Activated T-cell treated with anti-CD3 and anti-CD28 coated beads, Interleukin-2, amount 50 U/mL, for 72 hours (primary cell): ENCODE measurements around the gene UBAC1. TPM values are rescaled to one million over a fixed set of nuclear protein-coding genes. Genes with fewer than 3 reads are reported as not detected.
"Not testable (repeated sequence)": the region's sequence is repeated elsewhere in the genome, so short reads cannot be mapped to it uniquely, and the experiment has no call there.

Source experiments
- ATAC-seq, 2 donors: fragments of 150-1000 bp; cut with Tn5 transposase; replicated peaks in 1 of 2; 2 replicates each; pipeline ENCODE4 v1.10.0; 2021; ENCODE audit warnings: moderate library complexity in 2 of 2, mild to moderate bottlenecking in 1 of 2
- DNase-seq, 2 donors: peaks; one replicate each; pipeline ENCODE4 v3.0.0; 2021 to 2022; ENCODE audit warnings: mixed read lengths in 1 of 2
- H3K27ac Mint-ChIP-seq: one replicate; pipeline ENCODE4 v1.8.0; 2022; ENCODE audit warnings: mild to moderate bottlenecking, moderate library complexity, mixed read lengths
- H3K27me3 Mint-ChIP-seq: one replicate; pipeline ENCODE4 v1.8.0; 2022; ENCODE audit warnings: low read depth, mixed read lengths
- H3K36me3 Mint-ChIP-seq, 2 donors: one replicate each; pipeline ENCODE4 v1.8.0; 2022; ENCODE audit warnings: mixed read lengths in 2 of 2, mild to moderate bottlenecking in 1 of 2; ENCODE audit not compliant: insufficient read depth in 2 of 2
- H3K4me1 Mint-ChIP-seq: one replicate; pipeline ENCODE4 v1.8.0; 2022; ENCODE audit warnings: low read depth, mixed read lengths
- H3K4me3 Mint-ChIP-seq, 2 donors: one replicate each; pipeline ENCODE4 v1.8.0; 2022; ENCODE audit warnings: mild to moderate bottlenecking in 2 of 2, mixed read lengths in 2 of 2, moderate library complexity in 2 of 2
- H3K9me3 Mint-ChIP-seq, 2 donors: one replicate each; pipeline ENCODE4 v1.8.0; 2022; ENCODE audit warnings: mixed read lengths in 2 of 2
- total RNA-seq, 2 donors: library from RNA; stranded (reverse); gene quantifications; one replicate each; pipeline ENCODE4 v1.2.3, GENCODE V29; 2022

The UBAC1 gene
- total RNA-seq, 2 donors from 2014 or later, result 35.6 to 41.6 TPM

- H3K4me3 Mint-ChIP-seq, result no peak overlapping the region
- no peaks in the 10 kb centered on the region for H3K27me3 Mint-ChIP-seq
- DNase-seq, result no peak
- H3K27ac Mint-ChIP-seq, result no peak overlapping the region
- H3K36me3 Mint-ChIP-seq, result peaks cover 22 to 33% of the 10 kb centered on the region in 2 donors
- no peak for ATAC-seq
- peaks cover 14% of the 10 kb centered on the region for H3K4me1 Mint-ChIP-seq
- H3K9me3 Mint-ChIP-seq, result peaks cover 13 to 15% of the 10 kb centered on the region in 2 donors
Measured at GRCh38 chr9:135920256-135920930, 40.8 kb downstream of the UBAC1 start.

DNA sequence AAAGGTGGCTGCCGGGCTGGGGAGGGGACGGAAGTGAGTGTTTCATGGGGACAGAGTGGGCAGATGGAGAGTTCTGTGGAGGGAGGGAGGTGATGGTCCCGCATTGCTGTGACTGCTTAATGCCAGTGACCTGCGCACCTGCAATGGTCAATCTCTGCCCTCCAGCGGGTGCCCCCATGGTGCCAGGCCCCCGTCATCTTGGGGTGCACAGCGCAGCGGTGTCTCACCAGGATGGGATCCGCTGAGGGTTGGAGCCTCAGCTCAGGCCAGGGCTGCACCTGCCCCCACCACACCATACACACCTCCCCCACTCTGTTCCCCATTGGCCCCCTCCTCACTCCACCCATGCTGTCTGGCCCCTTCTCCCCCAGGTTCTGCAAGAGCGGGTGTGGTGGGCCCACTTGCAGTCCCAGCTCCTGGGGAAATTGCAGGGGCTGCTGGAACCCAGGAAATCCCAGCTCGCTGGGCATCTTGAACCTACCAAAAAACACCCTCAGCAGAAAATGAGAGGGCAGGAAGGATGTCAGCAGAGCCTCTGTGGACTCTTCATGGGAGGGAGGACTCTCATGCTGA, 41.8 kb downstream of the UBAC1 start:
- DNase-seq (no peak), ATAC-seq (no peak)
- H3K36me3 Mint-ChIP-seq, result peaks cover 30 to 42% of the 10 kb centered on the region in 2 donors
- H3K4me1 Mint-ChIP-seq, result peaks cover 4% of the 10 kb centered on the region
- no peak overlapping the region for H3K27ac Mint-ChIP-seq
- no peaks in the 10 kb centered on the region for H3K27me3 Mint-ChIP-seq
- H3K9me3 Mint-ChIP-seq, result peaks cover 19 to 22% of the 10 kb centered on the region in 2 donors
- H3K4me3 Mint-ChIP-seq, result no peak overlapping the region

GRCh38 chr9:135916227-135916626, 44.9 kb downstream of the UBAC1 start:
- not testable (repeated sequence) for H3K4me3 Mint-ChIP-seq, DNase-seq, H3K27ac Mint-ChIP-seq, ATAC-seq, H3K27me3 Mint-ChIP-seq
- Mint-ChIP-seq H3K9me3 (peaks cover 25 to 29% of the 10 kb centered on the region in 2 donors), H3K36me3 (peaks cover 41 to 60% of the 10 kb centered on the region in 2 donors), H3K4me1 (peaks cover 13% of the 10 kb centered on the region)

GRCh38 chr9:135914921-135915320, 46.3 kb downstream of the UBAC1 start:
- Mint-ChIP-seq H3K27ac (no peak overlapping the region), H3K9me3 (peaks cover 25 to 29% of the 10 kb centered on the region in 2 donors), H3K27me3 (no peaks in the 10 kb centered on the region), H3K4me3 (no peak overlapping the region), H3K36me3 (peaks cover 48 to 73% of the 10 kb centered on the region in 2 donors), H3K4me1 (peaks cover 26% of the 10 kb centered on the region)
- DNase-seq, result no peak
- ATAC-seq, result no peak

DNA sequence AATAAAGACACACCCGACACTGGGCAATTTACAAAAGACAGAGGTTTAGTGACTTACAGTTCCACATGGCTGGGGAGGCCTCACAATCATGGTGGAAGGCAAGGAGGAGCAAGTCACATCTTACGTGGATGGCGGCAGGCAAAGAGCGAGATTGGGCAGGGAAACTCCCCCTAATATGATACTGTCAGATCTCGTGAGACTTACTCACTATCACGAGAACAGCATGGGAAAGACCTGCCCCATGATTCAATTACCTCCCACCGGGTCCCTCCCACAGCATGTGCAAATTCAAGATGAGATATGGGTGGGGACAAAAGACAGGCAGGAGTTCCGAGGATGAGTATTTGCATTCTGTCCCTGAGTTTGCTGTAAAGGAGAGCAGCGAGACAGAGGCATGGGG, 49.9 kb downstream of the UBAC1 start:
- Mint-ChIP-seq H3K4me1 (peaks cover 46% of the 10 kb centered on the region), H3K9me3 (peaks cover 12 to 14% of the 10 kb centered on the region in 2 donors), H3K36me3 (peaks cover 39 to 60% of the 10 kb centered on the region in 2 donors)
- H3K27me3 Mint-ChIP-seq, DNase-seq, ATAC-seq, H3K27ac Mint-ChIP-seq, H3K4me3 Mint-ChIP-seq: not testable (repeated sequence)

DNA sequence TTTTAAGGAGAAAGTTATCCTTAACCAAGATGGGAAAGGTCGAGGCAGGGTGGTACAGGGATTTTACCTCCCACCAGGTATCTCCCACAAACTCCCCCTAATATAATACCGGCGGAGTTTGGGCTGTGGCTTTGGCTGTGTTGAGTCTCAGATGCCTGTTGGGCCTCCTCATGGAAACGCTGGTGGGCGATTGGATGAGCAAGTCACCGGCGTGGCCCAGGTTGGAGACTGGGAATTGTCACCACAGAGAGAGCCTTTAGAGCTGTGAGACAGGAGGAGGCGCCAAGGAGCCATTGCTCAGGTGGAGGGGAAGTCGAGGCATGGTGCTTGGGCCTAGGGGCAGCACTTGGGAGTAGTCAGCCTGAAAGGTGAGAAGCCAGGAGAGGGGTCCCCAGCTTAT, 50.4 kb downstream of the UBAC1 start:
- ATAC-seq, result no peak
- H3K9me3 Mint-ChIP-seq, result peaks cover 12 to 14% of the 10 kb centered on the region in 2 donors
- no peaks in the 10 kb centered on the region for H3K27me3 Mint-ChIP-seq
- H3K4me1 Mint-ChIP-seq, result peaks cover 50% of the 10 kb centered on the region
- no peak for DNase-seq
- H3K27ac Mint-ChIP-seq, result peak overlapping the region; percentile 22
- H3K4me3 Mint-ChIP-seq, result no peak overlapping the region
- peaks cover 35 to 55% of the 10 kb centered on the region in 2 donors for H3K36me3 Mint-ChIP-seq

GRCh38 chr9:135910216-135910615, 51.0 kb downstream of the UBAC1 start:
- Mint-ChIP-seq H3K4me3 (peak overlapping the region in 1 of 2 donors; percentile 91), H3K27ac (peak overlapping the region; percentile 22), H3K27me3 (no peaks in the 10 kb centered on the region), H3K9me3 (peaks cover 12 to 14% of the 10 kb centered on the region in 2 donors), H3K36me3 (peaks cover 31 to 49% of the 10 kb centered on the region in 2 donors), H3K4me1 (peaks cover 56% of the 10 kb centered on the region)
- no peak for ATAC-seq
- DNase-seq, result no peak

DNA sequence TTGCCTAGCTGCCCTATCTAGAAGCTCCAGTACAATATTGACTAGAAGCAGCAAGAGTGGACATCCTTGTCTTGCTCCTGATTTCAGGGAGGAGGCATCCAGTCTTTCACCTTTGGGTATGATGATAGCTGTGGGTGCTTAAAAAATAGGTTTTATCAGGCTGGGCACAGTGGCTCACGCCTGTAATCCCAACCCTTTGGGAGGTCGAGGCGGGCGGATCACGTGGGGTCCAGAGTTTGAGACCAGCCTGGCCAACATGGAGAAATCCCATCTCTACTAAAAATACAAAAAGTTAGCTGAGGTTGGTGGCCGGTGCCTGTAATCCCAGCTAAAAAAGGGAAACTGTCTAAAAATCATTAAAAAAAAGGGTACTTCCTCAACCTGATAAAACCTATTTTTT, 51.8 kb downstream of the UBAC1 start:
- Mint-ChIP-seq H3K4me1 (peaks cover 61% of the 10 kb centered on the region), H3K27ac (no peak overlapping the region), H3K4me3 (peak overlapping the region; percentile 79 to 91), H3K36me3 (peaks cover 26 to 41% of the 10 kb centered on the region in 2 donors), H3K9me3 (peaks cover 5 to 7% of the 10 kb centered on the region in 2 donors), H3K27me3 (no peaks in the 10 kb centered on the region)
- no peak for DNase-seq
- no peak for ATAC-seq

DNA sequence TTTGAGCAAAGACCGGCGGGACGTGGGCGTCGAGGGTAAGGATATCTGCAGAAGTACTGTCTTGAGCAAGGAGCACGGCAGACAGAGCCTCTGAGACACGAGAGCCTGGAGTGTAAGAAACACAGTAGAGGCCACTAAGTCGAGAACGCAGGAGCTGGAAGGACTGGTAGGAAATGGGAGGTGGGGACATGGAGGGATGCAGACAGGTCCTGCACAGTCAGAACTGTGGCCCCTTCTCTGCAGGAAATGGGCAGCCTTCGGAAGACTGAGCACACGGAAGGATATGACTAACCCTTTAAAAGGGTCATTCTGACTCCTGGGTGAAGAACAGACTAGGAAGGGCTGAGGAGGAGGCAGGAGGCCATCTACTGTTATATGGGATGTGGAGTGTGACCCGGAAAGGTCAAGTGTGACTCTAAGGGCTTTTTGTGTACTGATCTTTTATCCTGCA, 52.4 kb downstream of the UBAC1 start:
- DNase-seq (no peak), ATAC-seq (peak in 1 of 2 donors; percentile 10)
- peak overlapping the region; percentile 79 to 91 for H3K4me3 Mint-ChIP-seq
- H3K4me1 Mint-ChIP-seq, result peaks cover 64% of the 10 kb centered on the region
- H3K27ac Mint-ChIP-seq, result peak overlapping the region; percentile 54
- H3K36me3 Mint-ChIP-seq, result peaks cover 23 to 38% of the 10 kb centered on the region in 2 donors
- peaks cover 5 to 6% of the 10 kb centered on the region in 2 donors for H3K9me3 Mint-ChIP-seq
- H3K27me3 Mint-ChIP-seq, result no peaks in the 10 kb centered on the region

GRCh38 chr9:135908093-135908753, 53.0 kb downstream of the UBAC1 start:
- peaks cover 2 to 3% of the 10 kb centered on the region in 2 donors for H3K9me3 Mint-ChIP-seq
- H3K4me3 Mint-ChIP-seq, result peak overlapping the region; percentile 79 to 91
- H3K36me3 Mint-ChIP-seq, result peaks cover 20 to 35% of the 10 kb centered on the region in 2 donors
- H3K4me1 Mint-ChIP-seq, result peaks cover 67% of the 10 kb centered on the region
- ATAC-seq, result no peak
- H3K27me3 Mint-ChIP-seq, result no peaks in the 10 kb centered on the region
- no peak for DNase-seq
- H3K27ac Mint-ChIP-seq, result peak overlapping the region; percentile 54

GRCh38 chr9:135907431-135908092, 53.6 kb downstream of the UBAC1 start, which contains the start of gene CAMSAP1:
TSS of gene CAMSAP1 (minus strand) at chr9:135907546. CDS start at chr9:135907159, 387 bp downstream.
- H3K4me1 Mint-ChIP-seq, result peaks cover 72% of the 10 kb centered on the region
- H3K9me3 Mint-ChIP-seq, result peaks cover 2 to 3% of the 10 kb centered on the region in 2 donors

DNA sequence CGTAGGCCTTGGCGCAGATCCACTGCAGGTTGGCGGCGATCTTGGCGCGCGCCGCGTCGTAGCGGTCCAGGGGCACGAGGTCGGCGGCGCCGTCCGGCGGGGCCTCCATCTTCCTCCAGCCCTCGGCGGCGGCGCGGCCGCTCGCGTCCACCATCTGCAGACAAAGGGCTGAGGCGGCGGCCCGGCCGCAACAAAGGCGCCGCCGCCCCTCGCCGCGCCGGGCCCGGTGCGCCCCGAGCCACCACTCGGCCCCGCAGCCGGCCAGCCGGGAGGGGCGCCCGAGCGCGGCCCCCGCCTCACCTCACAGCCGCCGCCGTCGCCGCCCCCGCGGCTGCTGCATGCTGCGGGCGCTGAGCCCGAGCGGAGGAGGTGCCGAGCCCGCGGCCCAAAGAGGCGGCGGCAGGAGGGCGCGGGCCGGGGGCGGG, 54.2 kb downstream of the UBAC1 start:
- peaks cover 78% of the 10 kb centered on the region for H3K4me1 Mint-ChIP-seq
- H3K27me3 Mint-ChIP-seq, result no peaks in the 10 kb centered on the region
- H3K4me3 Mint-ChIP-seq, result peak overlapping the region; percentile 40 to 41
- DNase-seq (peak in 1 of 2 donors; percentile 60), ATAC-seq (peak; percentile 37 to 41)
- no peak overlapping the region for H3K27ac Mint-ChIP-seq
- peaks cover 20 to 33% of the 10 kb centered on the region in 2 donors for H3K36me3 Mint-ChIP-seq
- peaks cover 2 to 3% of the 10 kb centered on the region in 2 donors for H3K9me3 Mint-ChIP-seq

More at GRCh38 chr9:135907431-135908092, 53.6 kb downstream of the UBAC1 start, which contains the start of gene CAMSAP1:
- DNase-seq (peak; percentile 93 to 97), ATAC-seq (peak; percentile 77 to 78)
- no peaks in the 10 kb centered on the region for H3K27me3 Mint-ChIP-seq
- peak within 1 kb of the TSS; percentile 82 to 96 for H3K4me3 Mint-ChIP-seq
- H3K27ac Mint-ChIP-seq, result peak within 1 kb of the TSS; percentile 97
- peaks cover 20 to 35% of the 10 kb centered on the region in 2 donors for H3K36me3 Mint-ChIP-seq
